Ovary (tissue), 3 donors: ENCODE data around the gene TRMT2A.

ENCODE experiments used
- EP300 ChIP-seq: sonication (generic); formaldehyde crosslinking; IDR thresholded peaks from one replicate; pipeline ENCODE4 v1.6.1; 2017; ENCODE audit warnings: antibody characterized with exemption
- POLR2A ChIP-seq: fragments of 450-650 bp; IDR thresholded peaks from one replicate; pipeline ENCODE4 v1.6.1; 2017; ENCODE audit warnings: antibody characterized with exemption, mild to moderate bottlenecking, moderate library complexity
- TF ChIP-seq, protein P1 (sequence below), 3 donors: fragments of 450-650 bp in 2 of 3; fragments of 200-600 bp in 1 of 3; IDR thresholded peaks; one replicate each; pipeline versions ENCODE4 v1.5.1 to v1.8.0; 2016 to 2022; ENCODE audit warnings: antibody characterized with exemption in 3 of 3, mild to moderate bottlenecking in 1 of 3
- donor health status: DM: no; HTN: no; CAD: no.

DNA sequence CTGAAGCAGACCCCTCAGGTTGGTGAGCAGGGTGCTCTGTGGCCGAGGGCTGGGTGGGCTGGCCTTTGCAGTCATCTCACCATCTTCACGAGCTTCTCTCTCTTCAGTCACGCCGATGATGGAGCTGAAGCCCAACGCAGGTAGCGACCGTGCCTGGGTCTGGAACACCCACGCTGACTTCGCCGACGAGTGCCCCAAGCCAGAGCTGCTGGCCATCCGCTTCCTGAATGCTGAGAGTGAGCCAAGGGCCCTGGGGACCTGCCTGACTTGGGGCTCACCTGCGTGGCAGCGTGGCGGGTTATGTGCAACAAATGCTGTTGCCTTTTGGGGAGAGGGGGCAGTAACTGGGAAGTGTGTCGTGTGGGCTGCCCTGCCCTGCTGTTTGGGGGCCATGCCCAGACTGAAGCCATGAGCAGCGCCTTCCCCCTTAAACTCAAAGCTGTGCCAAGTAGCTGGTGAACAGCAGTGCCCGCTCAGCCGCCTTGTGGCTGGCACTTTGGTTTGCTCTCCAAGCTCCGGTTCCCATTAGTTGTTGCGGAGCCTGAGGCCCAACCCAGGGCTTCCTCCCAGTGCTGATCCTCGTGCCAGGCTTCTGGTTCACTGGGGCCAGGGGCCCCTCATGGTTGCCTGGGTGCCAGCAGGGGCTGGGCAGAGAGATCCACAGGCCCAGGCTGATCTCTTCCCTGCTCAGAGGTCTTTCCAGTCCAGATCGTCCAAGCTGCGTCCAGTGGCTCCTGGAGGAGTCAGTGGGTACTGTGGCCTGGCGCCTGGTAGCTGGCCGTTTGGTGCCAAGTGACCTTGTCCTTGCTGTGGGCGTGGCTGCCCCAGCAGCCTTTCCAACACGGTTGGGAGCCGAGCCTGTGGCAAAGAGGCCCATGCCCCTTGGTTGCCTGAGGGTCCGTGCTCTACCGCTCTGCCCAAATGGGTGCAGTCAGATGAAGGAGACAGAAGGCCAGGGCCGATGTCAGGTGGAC is 8.5 kb upstream of the TRMT2A start:
- TF ChIP-seq, protein P1, sequence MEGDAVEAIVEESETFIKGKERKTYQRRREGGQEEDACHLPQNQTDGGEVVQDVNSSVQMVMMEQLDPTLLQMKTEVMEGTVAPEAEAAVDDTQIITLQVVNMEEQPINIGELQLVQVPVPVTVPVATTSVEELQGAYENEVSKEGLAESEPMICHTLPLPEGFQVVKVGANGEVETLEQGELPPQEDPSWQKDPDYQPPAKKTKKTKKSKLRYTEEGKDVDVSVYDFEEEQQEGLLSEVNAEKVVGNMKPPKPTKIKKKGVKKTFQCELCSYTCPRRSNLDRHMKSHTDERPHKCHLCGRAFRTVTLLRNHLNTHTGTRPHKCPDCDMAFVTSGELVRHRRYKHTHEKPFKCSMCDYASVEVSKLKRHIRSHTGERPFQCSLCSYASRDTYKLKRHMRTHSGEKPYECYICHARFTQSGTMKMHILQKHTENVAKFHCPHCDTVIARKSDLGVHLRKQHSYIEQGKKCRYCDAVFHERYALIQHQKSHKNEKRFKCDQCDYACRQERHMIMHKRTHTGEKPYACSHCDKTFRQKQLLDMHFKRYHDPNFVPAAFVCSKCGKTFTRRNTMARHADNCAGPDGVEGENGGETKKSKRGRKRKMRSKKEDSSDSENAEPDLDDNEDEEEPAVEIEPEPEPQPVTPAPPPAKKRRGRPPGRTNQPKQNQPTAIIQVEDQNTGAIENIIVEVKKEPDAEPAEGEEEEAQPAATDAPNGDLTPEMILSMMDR (IDR thresholded peaks at IDR 0.05) = no peak
- TF ChIP-seq POLR2A (no peak), EP300 (no peak)
